Right lobe of liver (tissue), 6 donors: ENCODE results near the gene SCRN1. TPM values are rescaled to one million over a fixed set of nuclear protein-coding genes. Genes with fewer than 3 reads are reported as not detected.

Experiments
- ATAC-seq, 4 donors: fragments of 200-7000 bp; cut with Tn5 transposase; one replicate each; pipeline ENCODE4 v1.9.1; 2020; ENCODE audit warnings: mild to moderate bottlenecking in 4 of 4, moderate library complexity in 4 of 4
- DNase-seq, 3 donors: peaks; one replicate each; pipeline ENCODE4 v3.0.0-alpha.2; 2020
- H3K27ac ChIP-seq, 3 donors: fragments of 200-600 bp; one replicate each; pipeline ENCODE4 v1.8.0; 2022
- H3K27me3 ChIP-seq, 2 donors: fragments of 200-600 bp; one replicate each; pipeline ENCODE4 v1.8.0; 2022
- H3K36me3 ChIP-seq, 4 donors: fragments of 200-600 bp; sonication (generic) in 1 of 4; one replicate each; pipeline versions ENCODE4 v1.5.1 to v1.8.0; 2017 to 2022; ENCODE audit warnings: control low read depth in 1 of 4
- H3K4me1 ChIP-seq, 4 donors: fragments of 200-600 bp; sonication (generic) in 1 of 4; one replicate each; pipeline versions ENCODE4 v1.5.1 to v1.8.0; 2017 to 2022; ENCODE audit warnings: control low read depth in 1 of 4
- H3K4me3 ChIP-seq, 3 donors: fragments of 200-600 bp; one replicate each; pipeline ENCODE4 v1.8.0; 2022
- H3K9me3 ChIP-seq, 4 donors: fragments of 200-600 bp; sonication (generic) in 1 of 4; one replicate each; pipeline versions ENCODE4 v1.5.1 to v1.8.0; 2017 to 2022; ENCODE audit warnings: control low read depth in 1 of 4
- CTCF ChIP-seq, 4 donors: fragments of 200-600 bp in 3 of 4; fragments of 450-650 bp in 1 of 4; IDR thresholded peaks; one replicate each; pipeline versions ENCODE4 v1.5.1 to v1.8.0; 2016 to 2022; ENCODE audit warnings: antibody characterized with exemption in 4 of 4, mild to moderate bottlenecking in 2 of 4
- POLR2A ChIP-seq: fragments of 450-650 bp; IDR thresholded peaks from one replicate; pipeline ENCODE4 v1.6.1; 2017; ENCODE audit warnings: antibody characterized with exemption, mild to moderate bottlenecking
- WGBS: methylation state at CpG from one replicate; pipeline ENCODE4 v1.1.6; 2018; ENCODE audit warnings: low coverage, low lambda C conversion rate; ENCODE audit not compliant: insufficient coverage; ENCODE audit errors: missing lambda C conversion rate; 5-methylcytosine and 5-hydroxymethylcytosine counted together
- intact Hi-C, 2 donors: fragments of 100-400 bp; cut with DNase I; formaldehyde crosslinking; loops; one replicate each; pipeline versions ENCODE4 v1.11.2 to v1.14.1; 2022
- total RNA-seq, 6 experiments: library from RNA; depleted of rRNA in 2 of 6; stranded (reverse); fragments of >200 nt in 2 of 6; fragmentation: NEBNext Ultra II Directional in 3 of 6; extraction: Animal tissue kit (Norgen Biotek cat#: 25700) in 3 of 6; gene quantifications; one replicate each; pipeline versions ENCODE4 v1.1.0 to v1.2.4, GENCODE V29; 2016 to 2023
- donor health status: DM: no; HTN: yes; CAD: no.
- donor health status: DM: no; HTN: no; CAD: no.
- donor health status: DM: no; HTN: no; CAD: no.
- donor health status: DM: no; HTN: yes; CAD: no.
- donor health status: DM: no; HTN: yes; CAD: no.

Gene SCRN1
- total RNA-seq, 6 experiments from 2014 or later, result 1.3 to 2.9 (median 2.0) TPM

GRCh38 chr7:29935111-29935510 is 54.5 kb downstream of the SCRN1 start:
- Histone ChIP-seq H3K27ac (no peak overlapping the region), H3K4me3 (no peak overlapping the region), H3K27me3 (no peaks in the 10 kb centered on the region), H3K4me1 (no peaks in the 10 kb centered on the region), H3K36me3 (no peaks in the 10 kb centered on the region), H3K9me3 (no peaks in the 10 kb centered on the region)
- WGBS, result 24% methylated on average over 2 of the region's 2 CpGs
- no peak for TF ChIP-seq POLR2A
- no peak for TF ChIP-seq CTCF (IDR thresholded peaks at IDR 0.05)
- peak; percentile 51 to 97 (median 85) for ATAC-seq
- intact Hi-C loops, result no loop called here
- DNase-seq, result no peak

- TF ChIP-seq POLR2A (no peak), CTCF (IDR thresholded peaks at IDR 0.05) (no peak)
- Histone ChIP-seq H3K4me1 (no peaks in the 10 kb centered on the region), H3K9me3 (no peaks in the 10 kb centered on the region), H3K27ac (no peak overlapping the region), H3K27me3 (no peaks in the 10 kb centered on the region), H3K4me3 (no peak overlapping the region), H3K36me3 (no peaks in the 10 kb centered on the region)
- peak in 1 of 4 donors; percentile 26 for ATAC-seq
- DNase-seq, result no peak
- intact Hi-C loops, result loop anchor here in 1 of 2 donors (10.0 kb wide), 1 partner anchor 174 kb away; no protein-coding TSS in a partner anchor
- 77% methylated on average over 4 of the region's 17 CpGs for WGBS
Measured at GRCh38 chr7:29929018-29929807, 60.4 kb downstream of the SCRN1 start.

GRCh38 chr7:29926741-29927140 is 62.9 kb downstream of the SCRN1 start:
- WGBS, result 53% methylated on average over 5 of the region's 5 CpGs
- no peaks in the 10 kb centered on the region for H3K9me3 ChIP-seq
- H3K27me3 ChIP-seq, result no peaks in the 10 kb centered on the region
- no peak for TF ChIP-seq CTCF (IDR thresholded peaks at IDR 0.05)
- no peak for TF ChIP-seq POLR2A
- no peak for DNase-seq
- H3K4me3 ChIP-seq, result no peak overlapping the region
- intact Hi-C loops, result loop anchor here in 1 of 2 donors (10.0 kb wide), 1 partner anchor 172 kb away; no protein-coding TSS in a partner anchor
- H3K36me3 ChIP-seq, result no peaks in the 10 kb centered on the region
- ATAC-seq, result no peak
- no peak overlapping the region for H3K27ac ChIP-seq
- peaks cover 0 to 1% (median 0%) of the 10 kb centered on the region in 4 donors for H3K4me1 ChIP-seq

GRCh38 chr7:29926216-29926615 is 63.4 kb downstream of the SCRN1 start:
- H3K27ac ChIP-seq, result no peak overlapping the region
- 90% methylated on average over 13 of the region's 15 CpGs for WGBS
- intact Hi-C loops, result loop anchor here in 1 of 2 donors (10.0 kb wide), 1 partner anchor 171 kb away; no protein-coding TSS in a partner anchor
- no peak overlapping the region for H3K4me3 ChIP-seq
- no peaks in the 10 kb centered on the region for H3K9me3 ChIP-seq
- no peak for DNase-seq
- ATAC-seq, result no peak
- TF ChIP-seq POLR2A (no peak), CTCF (IDR thresholded peaks at IDR 0.05) (no peak)
- no peaks in the 10 kb centered on the region for H3K36me3 ChIP-seq
- H3K27me3 ChIP-seq, result no peaks in the 10 kb centered on the region
- peaks cover 0 to 1% (median 0%) of the 10 kb centered on the region in 4 donors for H3K4me1 ChIP-seq
